ENCODE measurements around the gene CCDC142. TPM values are rescaled to one million over a fixed set of nuclear protein-coding genes. Genes with fewer than 3 reads are reported as not detected.
A peak's percentile ranks its signal among the peaks of the same experiment; 100 is the strongest.
"Not testable (repeated sequence)": the region's sequence is repeated elsewhere in the genome, so short reads cannot be mapped to it uniquely, and the experiment has no call there.

CCDC142 gene
- total RNA-seq, 4 donors from 2014 or later = 13.6 to 58.7 (median 31.3) TPM

GRCh38 chr2:74491648-74492544 lies 9.1 kb upstream of the CCDC142 start:
- intact Hi-C loops (cut with DNase I) = no loop called here
- no peaks in the 10 kb centered on the region for H3K9me3 ChIP-seq
- TF ChIP-seq CTCF (IDR thresholded peaks at IDR 0.05) (no peak), POLR2A (IDR thresholded peaks at IDR 0.05) (no peak)
- no peaks in the 10 kb centered on the region for H3K27me3 ChIP-seq
- DNase-seq = no peak
- peaks cover 29 to 40% of the 10 kb centered on the region in 2 donors for H3K36me3 ChIP-seq
- H3K4me1 ChIP-seq = no peaks in the 10 kb centered on the region
- 95 to 99% methylated on average over 12 of the region's 12 CpGs for WGBS, 2 donors
- no peak overlapping the region for H3K27ac ChIP-seq
- no peak overlapping the region for H3K4me3 ChIP-seq (replicated peaks in 1 of 3)

GRCh38 chr2:74489906-74490305 lies 7.1 kb upstream of the CCDC142 start:
- Histone ChIP-seq H3K27ac (no peak overlapping the region), H3K27me3 (no peaks in the 10 kb centered on the region), H3K4me3 (replicated peaks in 1 of 3) (no peak overlapping the region), H3K36me3 (peaks cover 29 to 48% of the 10 kb centered on the region in 2 donors), H3K4me1 (no peaks in the 10 kb centered on the region), H3K9me3 (no peaks in the 10 kb centered on the region)
- 94 to 96% methylated on average over 8 of the region's 9 CpGs for WGBS, 2 donors
- no peak for DNase-seq
- intact Hi-C loops (cut with DNase I) = no loop called here
- TF ChIP-seq POLR2A (IDR thresholded peaks at IDR 0.05) (no peak), CTCF (IDR thresholded peaks at IDR 0.05) (no peak)

GRCh38 chr2:74488643-74489481 lies 6.1 kb upstream of the CCDC142 start:
- no peak for DNase-seq
- WGBS, 2 donors = 88 to 91% methylated on average over 9 of the region's 9 CpGs
- intact Hi-C loops (cut with DNase I) = no loop called here
- no peak overlapping the region for H3K27ac ChIP-seq
- H3K36me3 ChIP-seq = peaks cover 29 to 48% of the 10 kb centered on the region in 2 donors
- H3K9me3 ChIP-seq = no peaks in the 10 kb centered on the region
- H3K27me3 ChIP-seq = no peaks in the 10 kb centered on the region
- TF ChIP-seq CTCF (IDR thresholded peaks at IDR 0.05) (no peak), POLR2A (IDR thresholded peaks at IDR 0.05) (no peak)
- no peak overlapping the region for H3K4me3 ChIP-seq (replicated peaks in 1 of 3)
- H3K4me1 ChIP-seq = peaks cover under 1 to 4% of the 10 kb centered on the region in 2 donors

GRCh38 chr2:74486141-74486540 lies 3.3 kb upstream of the CCDC142 start:
- Histone ChIP-seq H3K36me3 (peaks cover 17 to 22% of the 10 kb centered on the region in 2 donors), H3K9me3 (no peaks in the 10 kb centered on the region), H3K27ac (no peak overlapping the region), H3K4me1 (peaks cover 18 to 20% of the 10 kb centered on the region in 2 donors), H3K4me3 (replicated peaks in 1 of 3) (no peak overlapping the region), H3K27me3 (no peaks in the 10 kb centered on the region)
- TF ChIP-seq CTCF (IDR thresholded peaks at IDR 0.05) = no peak
- no peak for TF ChIP-seq POLR2A (IDR thresholded peaks at IDR 0.05)
- DNase-seq = no peak
- intact Hi-C loops (cut with DNase I) = no loop called here
- 92 to 100% methylated on average over 2 of the region's 2 CpGs for WGBS, 2 donors

- H3K27ac ChIP-seq = peak overlapping the region in 1 of 3 donors; percentile 87
- H3K27me3 ChIP-seq, DNase-seq, H3K36me3 ChIP-seq, H3K9me3 ChIP-seq: not testable (repeated sequence)
- peaks cover 22 to 27% of the 10 kb centered on the region in 2 donors for H3K4me1 ChIP-seq
- intact Hi-C loops (cut with DNase I) = loop anchor here (2.0 kb wide), 1 partner anchor 105 kb away; no protein-coding TSS in a partner anchor
- H3K4me3 ChIP-seq (replicated peaks in 1 of 3) = peak overlapping the region in 1 of 3 donors; percentile 87
- WGBS, 2 donors = 80 to 82% methylated on average over 19 of the region's 19 CpGs
Measured at GRCh38 chr2:74483675-74484164, 922 bp upstream of the CCDC142 start.

All from thyroid gland (tissue), 4 donors.